Measurements from ENCODE around the gene USP12.
"Not testable (repeated sequence)": the region's sequence is repeated elsewhere in the genome, so short reads cannot be mapped to it uniquely, and the experiment has no call there.

The USP12 gene

DNA sequence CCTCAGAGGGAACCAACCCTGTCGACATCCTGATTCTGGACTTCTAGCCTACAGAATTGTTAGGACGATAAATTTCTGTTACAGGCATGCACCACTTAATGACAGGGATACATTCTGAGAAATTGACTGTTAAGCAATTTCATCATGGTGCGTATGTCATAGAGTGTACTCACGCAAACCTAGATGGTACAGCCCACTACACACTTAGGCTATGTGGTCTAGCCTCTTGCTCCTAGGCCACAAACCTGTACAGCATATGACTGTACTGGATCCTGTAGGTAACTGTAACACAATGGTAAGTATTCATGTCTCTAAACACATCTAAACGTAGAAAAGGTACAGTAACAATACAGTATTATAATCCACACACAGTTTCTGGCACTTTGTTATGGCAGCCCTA is 13.3 kb downstream of the USP12 start:
- no peak overlapping the region for H3K4me3 ChIP-seq (ENCODE audit: low read depth, low read length)
- in situ Hi-C loops (cut with HindIII; ENCODE audit: low sequenced_read_pairs), result no loop called here
- DNase-seq (ENCODE audit: low read depth, low spot score), result no peak
- TF ChIP-seq, protein P1, sequence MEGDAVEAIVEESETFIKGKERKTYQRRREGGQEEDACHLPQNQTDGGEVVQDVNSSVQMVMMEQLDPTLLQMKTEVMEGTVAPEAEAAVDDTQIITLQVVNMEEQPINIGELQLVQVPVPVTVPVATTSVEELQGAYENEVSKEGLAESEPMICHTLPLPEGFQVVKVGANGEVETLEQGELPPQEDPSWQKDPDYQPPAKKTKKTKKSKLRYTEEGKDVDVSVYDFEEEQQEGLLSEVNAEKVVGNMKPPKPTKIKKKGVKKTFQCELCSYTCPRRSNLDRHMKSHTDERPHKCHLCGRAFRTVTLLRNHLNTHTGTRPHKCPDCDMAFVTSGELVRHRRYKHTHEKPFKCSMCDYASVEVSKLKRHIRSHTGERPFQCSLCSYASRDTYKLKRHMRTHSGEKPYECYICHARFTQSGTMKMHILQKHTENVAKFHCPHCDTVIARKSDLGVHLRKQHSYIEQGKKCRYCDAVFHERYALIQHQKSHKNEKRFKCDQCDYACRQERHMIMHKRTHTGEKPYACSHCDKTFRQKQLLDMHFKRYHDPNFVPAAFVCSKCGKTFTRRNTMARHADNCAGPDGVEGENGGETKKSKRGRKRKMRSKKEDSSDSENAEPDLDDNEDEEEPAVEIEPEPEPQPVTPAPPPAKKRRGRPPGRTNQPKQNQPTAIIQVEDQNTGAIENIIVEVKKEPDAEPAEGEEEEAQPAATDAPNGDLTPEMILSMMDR (IDR thresholded peaks at IDR 0.05; ENCODE audit: low read depth, low read length), result no peak

DNA sequence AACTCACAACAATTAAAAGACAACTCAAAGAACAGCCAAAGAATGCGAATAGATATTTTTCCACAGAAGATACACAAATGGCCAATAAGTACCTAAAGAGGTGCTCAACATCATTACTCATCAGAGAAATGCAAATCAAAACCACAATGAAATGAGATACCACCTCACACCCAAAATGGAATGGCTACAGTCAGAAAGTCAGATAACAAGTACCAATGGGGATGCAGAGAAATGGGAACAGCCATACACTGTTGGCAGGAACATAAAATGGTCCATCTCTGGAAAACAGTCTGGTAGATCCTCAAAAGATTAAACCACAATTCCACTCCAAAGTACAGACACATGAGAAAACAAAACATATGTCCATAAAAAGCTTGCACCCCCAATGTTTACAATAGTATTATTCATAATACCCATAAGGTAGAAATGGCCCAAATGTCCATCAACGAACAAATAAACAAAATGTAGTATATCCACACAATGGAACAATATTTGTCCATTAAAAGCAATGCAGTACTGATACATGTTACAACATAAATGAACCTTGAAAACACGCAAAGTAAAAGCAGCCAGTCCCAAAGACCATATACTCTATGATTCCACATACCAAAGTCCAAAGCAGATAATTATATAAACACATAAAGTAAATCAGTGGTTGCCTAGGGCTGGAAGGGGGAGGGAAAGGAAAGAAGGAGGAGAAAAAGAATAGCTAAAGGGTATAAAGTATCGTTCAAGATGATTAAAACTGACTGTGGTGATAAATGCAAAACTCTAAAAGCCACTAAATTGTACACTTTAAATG is 19.6 kb downstream of the USP12 start:
- no peak overlapping the region for H3K4me3 ChIP-seq (ENCODE audit: low read depth, low read length)
- TF ChIP-seq, protein P1 (IDR thresholded peaks at IDR 0.05; ENCODE audit: low read depth, low read length), result no peak
- in situ Hi-C loops (cut with HindIII; ENCODE audit: low sequenced_read_pairs), result no loop called here
- no peak for DNase-seq (ENCODE audit: low read depth, low spot score)

DNA sequence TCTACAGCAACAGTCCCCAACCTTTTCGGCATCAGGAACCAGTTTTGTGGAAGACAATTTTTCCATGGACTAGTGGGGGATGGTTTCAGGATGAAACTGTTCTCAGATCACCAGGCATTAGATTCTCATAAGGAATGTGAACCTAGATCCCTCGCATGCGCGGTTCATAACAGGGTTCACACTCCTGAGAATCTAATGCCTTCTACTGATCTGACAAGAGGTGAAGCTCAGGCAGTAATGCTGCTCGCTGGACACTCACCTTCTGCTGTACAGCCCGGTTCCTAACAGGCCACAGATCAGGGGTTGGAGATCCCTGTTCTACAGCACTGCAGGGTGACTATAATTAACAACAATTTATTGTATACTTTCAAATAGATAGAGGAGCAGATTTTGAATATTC is 21.9 kb downstream of the USP12 start:
- in situ Hi-C loops (cut with HindIII; ENCODE audit: low sequenced_read_pairs), result no loop called here
- DNase-seq (ENCODE audit: low read depth, low spot score), result no peak
- H3K4me3 ChIP-seq (ENCODE audit: low read depth, low read length), result no peak overlapping the region
- TF ChIP-seq, protein P1 (IDR thresholded peaks at IDR 0.05; ENCODE audit: low read depth, low read length), result no peak

DNA sequence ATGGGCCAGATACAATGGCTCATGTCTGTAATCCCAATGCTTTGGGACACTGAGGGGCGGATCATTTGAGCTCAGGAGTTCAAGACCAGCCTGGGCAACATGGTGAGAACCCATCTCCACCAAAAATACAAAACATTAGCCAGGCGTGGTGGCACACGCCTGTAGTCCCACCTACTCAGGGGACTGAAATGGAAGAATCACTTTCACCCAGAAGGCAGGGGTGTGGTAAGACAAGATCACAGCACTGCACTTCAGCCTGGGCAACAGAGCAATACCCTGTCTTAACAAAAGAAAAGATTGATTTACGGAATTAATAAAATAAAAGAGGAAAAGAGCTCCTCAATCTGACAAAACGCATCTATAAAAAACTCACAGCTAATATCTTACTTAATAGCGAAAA is 22.7 kb downstream of the USP12 start:
- TF ChIP-seq, protein P1 (IDR thresholded peaks at IDR 0.05; ENCODE audit: low read depth, low read length), result no peak
- no peak for DNase-seq (ENCODE audit: low read depth, low spot score)
- H3K4me3 ChIP-seq (ENCODE audit: low read depth, low read length), result no peak overlapping the region
- in situ Hi-C loops (cut with HindIII; ENCODE audit: low sequenced_read_pairs), result no loop called here

DNA sequence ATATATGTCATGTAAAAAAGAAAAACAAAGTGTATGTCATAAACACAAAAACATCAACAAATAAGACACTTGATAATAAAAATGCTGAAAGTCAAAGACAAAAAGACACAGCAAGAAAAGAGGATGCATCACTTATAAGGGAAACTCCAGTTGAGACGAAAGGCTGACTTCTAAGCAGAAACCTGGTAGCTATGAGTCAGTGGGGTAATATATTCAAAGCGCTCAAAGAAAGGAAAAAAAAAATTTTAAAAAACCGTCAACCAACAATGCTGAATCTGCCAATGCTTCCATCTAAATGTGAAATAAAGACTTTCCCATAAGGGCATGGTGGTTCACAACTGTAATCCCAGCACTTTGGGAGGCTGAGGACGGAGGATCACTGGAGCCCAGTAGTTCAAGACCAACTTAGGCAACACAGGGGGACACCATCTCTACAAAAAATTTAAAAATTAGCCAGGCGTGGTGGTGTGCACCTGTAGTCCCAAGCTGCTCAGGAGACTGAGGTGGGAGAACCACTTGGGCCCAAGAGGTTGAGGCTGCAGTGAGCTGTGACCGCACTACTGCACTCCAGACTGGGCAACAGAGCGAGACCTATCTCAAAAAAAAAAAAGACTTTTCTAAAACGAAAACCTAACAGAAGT is 24.0 kb downstream of the USP12 start:
- H3K4me3 ChIP-seq (ENCODE audit: low read depth, low read length), result no peak overlapping the region
- TF ChIP-seq, protein P1 (IDR thresholded peaks at IDR 0.05; ENCODE audit: low read depth, low read length), result no peak
- DNase-seq (ENCODE audit: low read depth, low spot score), result peak; percentile 11
- in situ Hi-C loops (cut with HindIII; ENCODE audit: low sequenced_read_pairs), result no loop called here

DNA sequence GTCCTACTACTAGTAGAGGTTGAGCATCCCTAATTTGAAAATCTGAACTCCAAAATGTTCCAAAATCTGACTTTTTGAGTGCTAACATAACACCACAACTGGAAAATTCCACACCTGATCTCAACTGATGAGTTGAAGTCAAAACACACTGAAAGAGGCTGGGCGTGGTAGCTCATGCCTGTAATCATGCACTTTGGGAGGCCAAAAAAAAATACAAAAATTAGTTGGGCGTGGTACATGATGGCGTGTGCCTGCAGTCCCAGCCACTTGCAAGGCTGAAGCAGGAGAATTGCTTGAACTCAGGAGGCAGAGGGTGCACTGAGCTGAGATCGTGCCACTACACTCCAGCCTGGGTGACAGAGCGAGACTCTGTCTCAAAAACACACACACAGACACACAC is 29.9 kb downstream of the USP12 start:
- DNase-seq (ENCODE audit: low read depth, low spot score), result no peak
- no peak overlapping the region for H3K4me3 ChIP-seq (ENCODE audit: low read depth, low read length)
- TF ChIP-seq, protein P1 (IDR thresholded peaks at IDR 0.05; ENCODE audit: low read depth, low read length), result no peak
- in situ Hi-C loops (cut with HindIII; ENCODE audit: low sequenced_read_pairs), result no loop called here

DNA sequence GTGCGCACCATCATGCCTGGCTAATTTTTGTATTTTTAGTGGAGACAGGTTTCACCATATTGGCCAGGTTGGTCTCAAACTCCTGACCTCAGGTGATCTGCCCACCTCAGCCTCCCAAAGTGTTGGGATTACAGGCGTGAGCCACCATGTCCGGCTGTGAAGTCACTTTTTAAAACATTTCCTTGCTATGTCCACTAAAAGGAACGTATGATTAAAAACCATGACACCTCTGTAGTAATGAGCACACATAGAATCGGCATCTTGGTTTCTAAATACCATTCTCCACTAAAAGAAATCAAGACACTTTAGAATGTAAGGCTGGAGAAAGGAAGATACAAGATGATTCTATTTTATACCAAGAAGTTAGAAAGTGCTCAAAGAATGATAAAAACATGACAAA is 30.5 kb downstream of the USP12 start:
- in situ Hi-C loops (cut with HindIII; ENCODE audit: low sequenced_read_pairs); H3K4me3 ChIP-seq (ENCODE audit: low read depth, low read length); DNase-seq (ENCODE audit: low read depth, low spot score): not testable (repeated sequence)
